ENCODE results near the gene HADHA. TPM values are rescaled to one million over a fixed set of nuclear protein-coding genes. Genes with fewer than 3 reads are reported as not detected.

Gene HADHA
- polyA plus RNA-seq, 6 donors from 2014 or later: 77.4 to 118 (median 102) TPM

DNA sequence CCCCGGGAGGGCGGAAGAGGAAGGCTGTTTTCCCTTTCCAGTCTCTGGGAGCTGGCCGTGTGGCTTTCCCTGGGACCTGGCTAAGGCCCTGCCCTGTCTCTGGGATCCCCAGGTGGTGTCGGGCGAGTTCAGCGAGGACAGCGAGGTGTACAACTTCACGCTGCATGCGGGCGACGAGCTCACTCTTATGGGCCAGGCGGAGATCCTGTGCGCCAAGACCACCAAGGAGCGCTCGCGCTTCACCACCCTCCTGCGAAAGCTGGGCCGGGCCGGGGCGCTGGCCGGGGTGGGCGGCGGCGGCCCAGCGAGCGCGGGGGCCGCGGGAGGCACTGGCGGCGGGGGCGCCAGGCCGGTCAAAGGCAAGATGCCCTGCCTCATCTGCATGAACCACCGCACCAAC is 60.3 kb downstream of the HADHA start:
- Mint-ChIP-seq H3K36me3 (peaks cover 0 to 8% of the 10 kb centered on the region in 2 donors), H3K9me3 (no peaks in the 10 kb centered on the region), H3K27me3 (peaks cover 17 to 40% (median 33%) of the 10 kb centered on the region in 3 donors), H3K4me3 (peak overlapping the region; percentile 42 to 88 (median 75)), H3K27ac (peak overlapping the region in 2 of 6 donors; percentile 54 to 81), H3K4me1 (peaks cover 9 to 21% (median 11%) of the 10 kb centered on the region in 3 donors)
- ATAC-seq (ENCODE audit: low read depth in 2 of 2) (no peak), DNase-seq (no peak)

DNA sequence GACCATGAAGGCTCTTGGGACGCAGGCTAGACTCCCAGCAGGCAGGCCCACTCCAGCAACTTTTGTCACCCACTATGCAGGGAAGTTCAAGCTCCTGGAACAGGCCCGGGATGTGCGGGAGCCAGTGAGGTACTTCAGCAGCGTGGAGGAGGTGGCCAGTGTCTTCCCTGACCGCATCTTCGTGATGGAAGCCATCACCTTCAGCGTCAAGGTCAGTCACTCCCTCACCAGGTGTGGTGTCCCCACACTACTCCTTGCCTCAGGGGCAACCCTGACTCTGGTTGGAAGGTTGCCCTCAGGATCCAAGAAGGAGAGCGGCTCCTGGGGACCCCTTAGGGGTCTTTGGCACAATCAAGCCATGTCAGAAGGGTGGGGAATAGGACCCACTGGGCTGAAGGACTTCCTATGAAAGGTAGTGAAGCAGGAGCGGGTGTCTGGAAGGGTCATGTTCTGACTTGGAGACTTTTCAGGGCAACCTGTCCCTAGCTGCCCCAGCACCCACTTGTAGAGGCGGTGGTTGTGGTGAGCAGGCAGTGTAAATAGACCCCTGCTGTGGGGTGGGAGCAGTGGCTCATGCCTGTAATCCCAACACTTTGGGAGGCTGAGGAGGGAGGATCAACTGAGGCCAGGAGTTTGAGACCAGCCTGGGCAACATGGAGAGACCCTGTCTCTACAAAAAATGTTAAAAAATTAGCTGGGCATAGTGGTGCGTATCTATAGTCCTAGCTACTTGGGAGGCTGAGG is 61.4 kb downstream of the HADHA start:
- H3K4me1 Mint-ChIP-seq: peaks cover 11 to 30% (median 11%) of the 10 kb centered on the region in 3 donors
- peaks cover 18 to 43% (median 37%) of the 10 kb centered on the region in 3 donors for H3K27me3 Mint-ChIP-seq
- H3K36me3 Mint-ChIP-seq: peaks cover 0 to 8% of the 10 kb centered on the region in 2 donors
- ATAC-seq (ENCODE audit: low read depth in 2 of 2): no peak
- H3K4me3 Mint-ChIP-seq: peak overlapping the region; percentile 32 to 88 (median 60)
- no peak for DNase-seq
- H3K9me3 Mint-ChIP-seq: no peaks in the 10 kb centered on the region
- no peak overlapping the region for H3K27ac Mint-ChIP-seq

DNA sequence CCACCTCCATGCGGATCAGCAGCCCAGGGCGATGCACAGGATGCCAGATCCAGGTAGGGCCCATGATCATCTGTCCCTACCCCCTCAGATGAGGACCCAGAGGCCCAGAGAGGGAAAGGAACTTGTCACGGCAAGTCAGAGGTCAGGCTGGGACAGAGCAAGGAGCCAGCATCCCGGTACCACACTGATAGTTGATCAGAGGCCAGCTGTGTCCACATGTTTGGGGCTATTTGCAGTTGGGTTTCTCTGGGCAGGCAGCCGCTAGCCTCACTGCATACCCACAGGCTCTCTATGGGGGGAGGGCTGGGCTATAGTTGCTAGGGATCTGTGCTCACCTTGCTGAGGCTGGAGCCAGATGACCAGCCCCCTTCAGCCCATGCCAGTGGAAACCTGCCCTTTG is 62.0 kb downstream of the HADHA start:
- H3K4me3 Mint-ChIP-seq: peak overlapping the region in 1 of 8 donors; percentile 6

DNA sequence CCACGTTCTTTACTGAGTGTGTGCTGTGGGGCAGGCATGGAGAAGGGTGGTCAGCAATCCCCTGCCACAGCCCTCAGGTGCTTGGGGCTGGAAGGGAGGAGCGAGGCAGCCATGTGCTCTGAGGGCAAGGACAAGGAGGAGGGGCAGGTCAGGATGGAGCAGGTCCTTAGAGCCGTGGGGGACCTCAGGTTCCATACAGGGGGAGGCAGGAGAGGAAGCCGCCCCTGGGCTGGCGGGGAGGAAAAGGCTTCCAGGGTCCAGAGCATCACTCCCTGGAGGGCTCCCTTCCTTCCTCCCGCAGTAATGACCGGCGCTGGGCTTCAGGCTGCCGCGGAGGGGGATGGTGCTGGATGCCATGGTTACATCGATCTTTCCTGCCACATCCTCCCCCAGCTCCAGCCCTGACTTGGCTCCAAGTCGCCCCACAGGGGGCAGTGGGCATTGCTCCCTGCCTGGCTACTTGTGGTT is 65.0 kb downstream of the HADHA start:
- no peaks in the 10 kb centered on the region for H3K9me3 Mint-ChIP-seq
- peaks cover 0 to 8% of the 10 kb centered on the region in 2 donors for H3K36me3 Mint-ChIP-seq
- DNase-seq (no peak), ATAC-seq (ENCODE audit: low read depth in 2 of 2) (peak in 1 of 2 donors; percentile 13)
- peaks cover 36 to 65% (median 56%) of the 10 kb centered on the region in 3 donors for H3K27me3 Mint-ChIP-seq
- H3K4me3 Mint-ChIP-seq: peak overlapping the region in 7 of 8 donors; percentile 8 to 85 (median 67)
- peaks cover 8 to 24% (median 11%) of the 10 kb centered on the region in 3 donors for H3K4me1 Mint-ChIP-seq
- no peak overlapping the region for H3K27ac Mint-ChIP-seq

More for the DNA sequence above, 62.0 kb downstream of the HADHA start:
- H3K4me1 Mint-ChIP-seq: peaks cover 11 to 30% (median 11%) of the 10 kb centered on the region in 3 donors
- no peak for DNase-seq
- no peak overlapping the region for H3K27ac Mint-ChIP-seq
- ATAC-seq (ENCODE audit: low read depth in 2 of 2): no peak
- H3K27me3 Mint-ChIP-seq: peaks cover 18 to 49% (median 37%) of the 10 kb centered on the region in 3 donors
- H3K9me3 Mint-ChIP-seq: no peaks in the 10 kb centered on the region
- H3K36me3 Mint-ChIP-seq: peaks cover 0 to 8% of the 10 kb centered on the region in 2 donors

- Mint-ChIP-seq H3K4me3 (peak overlapping the region; percentile 8 to 85 (median 67)), H3K36me3 (peaks cover 0 to 8% of the 10 kb centered on the region in 2 donors), H3K4me1 (peaks cover 12 to 28% (median 14%) of the 10 kb centered on the region in 3 donors), H3K9me3 (no peaks in the 10 kb centered on the region), H3K27ac (peak overlapping the region in 2 of 6 donors; percentile 54 to 63), H3K27me3 (peaks cover 40 to 70% (median 62%) of the 10 kb centered on the region in 3 donors)
- ATAC-seq (ENCODE audit: low read depth in 2 of 2): peak; percentile 44 to 69
- DNase-seq: no peak
Observed at GRCh38 chr2:26178746-26179436, 65.5 kb downstream of the HADHA start.

DNA sequence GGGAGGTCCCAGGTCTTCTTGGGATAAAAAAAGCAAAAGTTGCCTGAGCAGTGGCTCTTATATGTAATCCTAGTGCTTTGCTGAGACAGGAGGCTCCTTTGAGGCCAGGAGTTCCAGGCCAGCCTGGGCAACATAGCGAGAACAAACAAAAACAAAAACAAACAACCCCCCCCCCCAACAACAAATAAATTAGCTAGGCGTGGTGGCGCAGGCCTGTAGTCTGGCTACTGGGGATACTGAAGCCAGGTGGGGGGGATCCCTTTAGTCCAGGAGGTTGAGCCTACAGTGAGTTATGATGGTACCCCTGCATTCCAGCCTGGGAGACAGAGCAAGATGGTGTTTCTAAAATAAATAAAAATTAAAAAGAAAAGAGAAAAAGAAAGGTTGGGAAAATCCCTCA is 66.2 kb downstream of the HADHA start:
- DNase-seq: no peak
- Mint-ChIP-seq H3K9me3 (no peaks in the 10 kb centered on the region), H3K36me3 (peaks cover 0 to 8% of the 10 kb centered on the region in 2 donors), H3K4me1 (peaks cover 14 to 28% (median 16%) of the 10 kb centered on the region in 3 donors), H3K4me3 (peak overlapping the region in 6 of 8 donors; percentile 22 to 71 (median 64)), H3K27ac (peak overlapping the region in 2 of 6 donors; percentile 54 to 63), H3K27me3 (peaks cover 40 to 75% (median 68%) of the 10 kb centered on the region in 3 donors)
- no peak for ATAC-seq (ENCODE audit: low read depth in 2 of 2)

DNA sequence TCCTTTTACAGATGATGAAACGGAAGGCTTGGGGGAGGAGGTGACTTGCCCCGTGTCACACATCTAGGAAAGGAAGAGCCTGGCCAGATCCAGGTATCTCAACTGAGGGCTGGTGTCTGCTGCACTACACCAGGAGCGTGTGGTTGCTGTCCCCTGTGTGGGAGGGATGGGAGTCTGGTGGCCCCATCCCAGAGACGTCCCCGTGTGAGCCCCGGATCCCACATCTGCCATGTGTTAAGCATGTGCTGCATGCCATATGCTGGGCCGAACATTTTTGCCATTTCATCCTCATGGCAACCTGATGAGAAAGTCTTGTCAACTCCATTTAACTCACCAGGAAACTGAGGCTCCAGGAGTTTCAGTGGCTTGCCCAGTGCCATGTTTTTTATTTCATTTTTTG is 67.3 kb downstream of the HADHA start:
- DNase-seq: no peak
- Mint-ChIP-seq H3K27ac (no peak overlapping the region), H3K4me1 (peaks cover 17 to 31% (median 19%) of the 10 kb centered on the region in 3 donors), H3K36me3 (peaks cover 0 to 10% of the 10 kb centered on the region in 2 donors), H3K4me3 (no peak overlapping the region), H3K27me3 (peaks cover 40 to 77% (median 72%) of the 10 kb centered on the region in 3 donors), H3K9me3 (no peaks in the 10 kb centered on the region)
- ATAC-seq (ENCODE audit: low read depth in 2 of 2): no peak

DNA sequence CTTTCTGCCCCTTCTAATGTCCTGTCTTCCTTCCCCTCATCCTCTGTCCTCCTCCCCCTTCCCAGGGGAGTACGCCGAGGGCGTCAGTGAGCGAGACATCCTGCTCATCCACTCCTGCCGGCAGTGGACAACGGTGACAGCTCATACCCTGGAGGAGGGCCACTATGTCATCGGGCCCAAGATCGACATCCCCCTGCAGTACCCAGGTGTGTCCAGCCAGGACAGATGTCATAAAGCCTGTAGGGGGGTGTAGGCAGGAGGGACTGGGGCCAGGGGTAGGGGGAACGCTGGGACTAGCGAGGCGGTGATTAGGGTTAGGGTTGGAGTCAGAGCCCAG is 68.2 kb downstream of the HADHA start:
- H3K36me3 Mint-ChIP-seq: peaks cover 0 to 17% of the 10 kb centered on the region in 2 donors
- ATAC-seq (ENCODE audit: low read depth in 2 of 2): no peak
- peaks cover 24 to 40% (median 26%) of the 10 kb centered on the region in 3 donors for H3K4me1 Mint-ChIP-seq
- no peak overlapping the region for H3K27ac Mint-ChIP-seq
- peak overlapping the region in 1 of 8 donors; percentile 9 for H3K4me3 Mint-ChIP-seq
- peaks cover 44 to 80% (median 78%) of the 10 kb centered on the region in 3 donors for H3K27me3 Mint-ChIP-seq
- H3K9me3 Mint-ChIP-seq: peaks cover 0 to 3% (median 0%) of the 10 kb centered on the region in 7 donors
- no peak for DNase-seq

DNA sequence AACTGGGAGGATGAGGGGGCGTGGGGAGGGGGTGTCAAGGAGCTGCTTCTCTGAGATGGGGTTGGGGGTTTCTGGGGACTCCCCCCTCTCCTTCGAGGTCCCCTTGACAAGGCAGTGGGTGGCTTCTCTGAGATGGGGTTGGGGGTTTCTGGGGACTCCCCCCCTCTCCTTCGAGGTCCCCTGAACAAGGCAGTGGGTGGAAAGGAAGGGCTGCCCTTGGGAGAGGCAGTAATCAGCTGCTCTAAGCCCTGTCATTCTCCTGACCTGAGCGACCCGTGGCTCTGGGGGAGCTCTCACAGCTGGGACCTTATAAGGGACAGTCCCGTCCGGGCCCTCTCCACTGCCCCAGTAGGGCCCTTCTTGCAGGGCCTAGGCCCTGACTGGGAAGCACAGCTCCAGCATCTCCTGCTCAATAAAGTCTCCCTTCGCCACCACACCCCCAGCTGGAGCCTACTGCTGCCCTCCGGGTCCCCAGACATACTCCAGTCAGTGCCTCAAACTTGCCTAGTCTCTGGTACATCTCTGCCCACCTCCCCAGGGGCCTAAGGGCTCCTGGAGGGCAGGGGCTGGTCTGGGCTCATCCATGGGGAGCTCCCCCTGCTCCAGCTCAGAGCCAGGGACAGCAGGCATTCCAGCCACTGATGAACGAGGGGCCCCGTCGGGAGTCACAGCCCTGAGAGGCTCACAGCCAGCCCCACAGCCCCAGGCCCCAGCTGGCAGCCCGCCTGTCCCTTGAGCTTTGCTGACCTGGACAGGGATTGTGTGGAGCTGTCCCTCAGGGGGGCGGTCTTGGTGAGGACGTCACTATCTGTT is 68.8 kb downstream of the HADHA start:
- H3K27me3 Mint-ChIP-seq: peaks cover 38 to 80% (median 78%) of the 10 kb centered on the region in 3 donors
- peaks cover 0 to 3% (median 0%) of the 10 kb centered on the region in 7 donors for H3K9me3 Mint-ChIP-seq
- H3K4me3 Mint-ChIP-seq: peak overlapping the region in 2 of 8 donors; percentile 9 to 29
- DNase-seq: no peak
- peaks cover 0 to 12% of the 10 kb centered on the region in 2 donors for H3K36me3 Mint-ChIP-seq
- H3K27ac Mint-ChIP-seq: no peak overlapping the region
- peaks cover 24 to 40% (median 26%) of the 10 kb centered on the region in 3 donors for H3K4me1 Mint-ChIP-seq
- no peak for ATAC-seq (ENCODE audit: low read depth in 2 of 2)

DNA sequence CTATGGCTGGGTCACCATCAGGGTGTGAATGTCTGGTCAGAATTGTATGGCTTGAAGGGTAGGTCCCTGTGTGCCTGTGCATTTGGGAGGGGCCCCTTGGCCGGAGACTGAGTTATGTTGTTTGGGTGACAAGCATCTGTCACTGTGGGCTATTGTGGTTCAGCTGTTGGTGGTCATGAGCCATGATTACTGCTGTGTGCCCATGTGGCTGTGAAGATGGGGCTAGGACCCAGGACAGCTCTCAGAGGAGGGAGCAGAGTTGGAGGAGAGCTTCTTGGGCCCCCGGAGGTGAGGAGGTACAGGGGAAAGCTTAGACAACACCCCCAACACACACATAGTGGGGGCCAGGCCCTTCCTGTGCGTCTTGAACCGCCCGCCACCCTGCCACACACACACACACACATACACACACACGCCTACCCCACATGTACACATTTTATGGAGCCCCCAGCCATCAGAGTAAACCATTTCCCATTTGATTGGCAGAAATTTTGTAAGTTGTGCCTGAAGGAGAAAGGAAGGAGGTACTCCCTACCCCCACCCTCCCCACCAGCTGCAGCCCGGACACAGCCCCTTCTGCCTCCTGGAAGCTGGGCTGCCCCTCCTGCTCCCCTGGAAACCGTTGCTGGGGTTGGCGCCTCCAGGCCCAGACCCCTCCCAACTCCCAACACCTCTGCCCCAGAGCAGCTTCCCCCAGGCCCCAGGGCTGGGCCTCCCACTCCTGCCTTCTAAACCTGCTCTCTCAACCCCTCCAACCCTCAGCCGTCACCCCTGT is 69.6 kb downstream of the HADHA start:
- peak overlapping the region in 7 of 8 donors; percentile 29 to 92 (median 81) for H3K4me3 Mint-ChIP-seq
- H3K4me1 Mint-ChIP-seq: peaks cover 21 to 35% (median 26%) of the 10 kb centered on the region in 3 donors
- no peak overlapping the region for H3K27ac Mint-ChIP-seq
- ATAC-seq (ENCODE audit: low read depth in 2 of 2): no peak
- DNase-seq: no peak
- H3K36me3 Mint-ChIP-seq: peaks cover 0 to 12% of the 10 kb centered on the region in 2 donors
- H3K9me3 Mint-ChIP-seq: peaks cover 0 to 3% (median 0%) of the 10 kb centered on the region in 7 donors
- peaks cover 33 to 75% (median 73%) of the 10 kb centered on the region in 3 donors for H3K27me3 Mint-ChIP-seq

DNA sequence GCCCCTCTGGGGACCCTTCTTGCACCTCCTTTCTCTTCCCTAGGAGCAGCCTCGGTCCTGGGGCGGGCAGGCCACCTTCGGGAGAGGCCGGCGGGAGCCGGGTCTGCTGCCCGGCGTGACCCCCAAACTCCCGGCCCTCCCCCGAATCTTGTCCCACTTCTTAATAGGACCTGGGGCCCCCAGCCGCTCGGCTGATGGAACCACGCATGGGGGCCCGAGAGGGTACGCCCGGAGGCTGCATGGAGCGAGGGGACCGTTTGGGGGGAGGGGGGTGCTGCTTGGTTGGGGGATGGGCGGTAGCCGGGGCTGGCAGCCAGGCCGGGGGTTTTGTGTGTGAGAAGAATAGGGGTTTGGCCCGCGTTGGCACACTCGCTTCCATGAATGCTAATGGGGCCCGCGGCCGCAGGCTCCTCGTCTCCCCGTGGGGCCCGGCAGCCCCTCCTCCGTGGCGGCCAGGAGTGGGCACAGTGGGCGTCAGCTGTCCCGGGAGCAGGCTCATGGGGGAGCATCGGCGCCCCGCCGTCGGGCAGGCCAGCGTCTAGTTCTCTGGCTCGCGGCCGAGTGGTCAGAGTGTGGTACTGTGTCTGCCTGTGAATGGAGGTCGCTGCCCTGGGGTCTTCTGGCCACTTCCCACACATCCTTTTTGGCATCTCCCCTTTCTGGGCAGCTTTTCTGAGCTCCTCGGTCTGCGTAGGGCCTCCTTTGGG is 70.5 kb downstream of the HADHA start:
- DNase-seq: no peak
- Mint-ChIP-seq H3K27me3 (peaks cover 33 to 74% (median 72%) of the 10 kb centered on the region in 3 donors), H3K9me3 (peaks cover 0 to 3% (median 0%) of the 10 kb centered on the region in 7 donors), H3K36me3 (peaks cover 0 to 12% of the 10 kb centered on the region in 2 donors), H3K27ac (peak overlapping the region in 1 of 6 donors; percentile 74), H3K4me1 (peaks cover 17 to 27% (median 21%) of the 10 kb centered on the region in 3 donors), H3K4me3 (peak overlapping the region; percentile 61 to 92 (median 82))
- ATAC-seq (ENCODE audit: low read depth in 2 of 2): no peak

Data from naive B cell (primary cell).